NCI-H2029 (cell line): Measurements from ENCODE around the gene PARP16.
"Not testable (repeated sequence)": the region's sequence is repeated elsewhere in the genome, so short reads cannot be mapped to it uniquely, and the experiment has no call there.

ENCODE experiments used
- DNase-seq: peaks from one replicate; lab custom pipeline; 2025; lab: John Stamatoyannopoulos, UW

The PARP16 gene

GRCh38 chr15:65233696-65234095 lies 53.0 kb downstream of the PARP16 start:
- no peak for DNase-seq

DNA sequence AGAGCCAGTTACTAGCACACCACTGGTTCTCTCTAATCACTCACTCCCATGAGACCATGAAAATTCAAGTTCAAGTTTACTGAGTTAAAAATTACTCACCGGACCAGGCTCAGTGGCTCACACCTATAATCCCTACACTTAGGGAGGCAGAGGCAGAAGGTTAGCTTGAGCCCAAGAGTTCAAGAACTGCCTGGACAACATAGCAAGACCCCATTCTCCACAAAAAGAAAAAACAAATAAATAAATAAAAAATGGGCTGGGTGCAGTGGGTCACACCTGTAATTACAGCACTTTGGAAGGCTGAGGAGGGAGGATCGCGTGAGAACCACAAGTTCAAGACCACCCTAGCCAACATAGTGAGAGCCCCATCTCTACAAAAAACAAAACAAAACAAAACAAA lies 54.2 kb downstream of the PARP16 start:
- DNase-seq, result no peak

- DNase-seq, result no peak
Observed at GRCh38 chr15:65231306-65231705, 55.4 kb downstream of the PARP16 start.

- not testable (repeated sequence) for DNase-seq
Observed at GRCh38 chr15:65226901-65227300, 59.8 kb downstream of the PARP16 start.

DNA sequence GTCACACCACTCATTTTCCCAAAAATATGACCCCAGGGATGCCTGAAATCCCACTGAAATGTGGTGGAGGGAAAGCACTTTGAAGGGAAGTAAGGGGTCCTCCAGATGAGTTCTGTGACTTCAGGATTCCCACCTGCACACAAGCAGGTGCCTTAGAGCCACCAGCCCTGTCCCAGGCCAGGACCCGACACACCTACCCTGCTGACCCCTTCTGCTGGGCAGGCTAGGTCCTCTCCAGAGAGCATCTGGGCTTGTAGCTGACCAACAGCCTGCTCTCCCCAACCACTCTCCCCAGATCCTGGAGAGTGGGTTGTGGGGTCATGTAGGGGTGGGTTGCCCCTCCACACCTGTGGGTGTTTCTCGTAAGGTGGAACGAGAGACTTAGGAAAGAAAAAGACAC lies 60.5 kb downstream of the PARP16 start:
- DNase-seq, result no peak

- DNase-seq, result no peak
Observed at GRCh38 chr15:65223996-65224395, 62.7 kb downstream of the PARP16 start.

DNA sequence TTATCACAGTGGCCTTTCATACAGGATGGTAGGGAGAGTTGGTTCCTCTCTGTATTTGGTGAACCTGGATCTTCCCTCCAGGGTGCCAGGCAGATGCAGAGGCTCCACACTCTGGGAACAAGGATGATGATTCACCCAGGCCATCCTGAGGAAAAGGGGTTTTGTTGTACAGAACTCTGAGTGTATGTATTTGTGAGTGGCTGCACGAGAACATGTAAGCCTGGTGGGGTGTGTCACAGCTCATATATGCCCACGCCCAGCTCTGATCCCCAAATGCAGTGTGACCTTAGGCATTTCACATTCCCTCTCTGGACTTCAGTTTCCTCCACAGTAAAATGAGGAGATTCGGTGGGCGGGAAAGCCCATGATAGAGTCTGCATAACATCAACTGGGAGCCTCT lies 63.8 kb downstream of the PARP16 start:
- DNase-seq, result no peak

DNA sequence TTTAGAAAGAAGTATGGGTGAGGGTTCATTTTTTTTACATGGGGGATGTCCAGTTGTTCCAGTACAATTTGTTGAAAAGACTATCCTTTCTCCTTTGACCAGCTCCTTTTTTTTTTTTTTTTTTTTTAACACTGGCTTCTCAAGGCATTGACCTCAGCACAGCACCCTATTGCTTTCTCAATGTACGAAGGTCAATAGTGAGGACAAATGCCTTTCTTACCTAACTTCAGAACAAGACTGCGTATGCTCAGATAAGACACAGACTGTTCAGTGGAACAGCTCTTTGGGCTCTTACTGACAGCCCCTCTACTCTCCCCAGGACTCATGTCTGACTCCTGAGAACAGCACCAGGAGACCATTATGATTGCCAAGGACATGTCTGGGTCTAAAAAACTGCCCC lies 65.0 kb downstream of the PARP16 start:
- no peak for DNase-seq

GRCh38 chr15:65219137-65219536 lies 67.5 kb downstream of the PARP16 start:
- no peak for DNase-seq

GRCh38 chr15:65217526-65218482 lies 68.9 kb downstream of the PARP16 start:
- no peak for DNase-seq

- DNase-seq, result no peak
Observed at GRCh38 chr15:65215496-65215895, 71.2 kb downstream of the PARP16 start.

GRCh38 chr15:65214010-65214409 lies 72.7 kb downstream of the PARP16 start:
- DNase-seq, result no peak

DNA sequence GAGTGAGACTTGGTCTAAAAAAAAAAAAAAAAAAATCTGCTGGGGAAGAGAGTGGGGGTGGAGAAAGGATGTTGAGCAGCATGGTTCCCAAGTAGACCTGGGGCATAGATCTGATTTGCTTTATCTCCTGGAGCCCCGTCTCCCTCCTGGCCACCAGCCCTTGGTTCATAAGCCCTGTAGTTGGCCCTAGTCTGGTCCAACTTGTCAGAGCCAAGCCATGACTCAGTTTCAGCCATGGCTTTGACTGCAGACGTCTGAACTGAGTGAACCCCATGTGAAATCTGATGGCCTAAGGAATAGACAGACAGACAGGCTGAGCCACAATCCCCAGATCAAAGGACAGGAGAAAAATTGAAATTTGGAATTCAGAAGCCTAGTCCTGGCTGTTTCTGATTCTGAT lies 73.4 kb downstream of the PARP16 start:
- DNase-seq, result no peak

- no peak for DNase-seq
Observed at GRCh38 chr15:65212097-65212496, 74.6 kb downstream of the PARP16 start.

GRCh38 chr15:65211482-65211982 lies 75.2 kb downstream of the PARP16 start:
- no peak for DNase-seq

DNA sequence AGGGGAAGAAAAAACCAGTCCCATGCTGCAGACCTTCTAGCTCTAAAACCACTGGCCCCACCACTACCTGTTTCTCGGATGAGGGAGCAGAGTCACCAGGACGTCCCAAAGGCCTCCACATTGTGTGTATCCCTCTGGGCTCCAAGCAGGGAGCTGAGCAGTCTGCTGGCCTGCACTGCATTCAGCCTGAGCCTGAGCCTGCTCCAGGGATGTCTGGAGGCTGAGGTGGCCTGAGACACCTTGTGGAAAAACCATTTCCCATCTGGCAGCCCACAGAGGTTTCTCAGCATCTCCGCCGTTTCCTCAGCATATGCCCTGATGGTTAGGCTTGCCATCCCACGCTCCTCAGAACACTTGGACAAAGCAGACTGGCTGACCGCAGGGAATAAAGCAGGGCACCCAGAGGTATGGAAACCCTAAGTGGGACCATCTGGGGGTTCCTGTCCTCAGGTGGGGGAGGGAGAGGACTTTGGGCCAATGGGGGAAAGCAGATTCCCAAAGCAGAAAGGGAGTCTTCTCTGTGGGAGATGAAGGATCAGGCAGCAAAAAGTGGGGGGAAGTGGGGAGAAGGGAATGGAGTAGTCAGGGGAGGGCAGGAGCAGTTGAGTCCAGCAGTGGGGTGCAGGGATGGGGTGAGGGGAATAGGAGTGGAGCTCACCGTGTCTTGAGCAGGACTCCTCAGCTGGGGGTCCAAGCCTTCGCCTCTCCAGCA lies 75.8 kb downstream of the PARP16 start, which contains the start of gene CILP:
Gene CILP (minus strand): TSS at position 704 of the 712 bp plus-strand sequence. CDS start 1,718 bp downstream, outside the sequence.
- no peak for DNase-seq

- DNase-seq, result no peak
Observed at GRCh38 chr15:65209701-65210643, 76.7 kb downstream of the PARP16 start.

DNA sequence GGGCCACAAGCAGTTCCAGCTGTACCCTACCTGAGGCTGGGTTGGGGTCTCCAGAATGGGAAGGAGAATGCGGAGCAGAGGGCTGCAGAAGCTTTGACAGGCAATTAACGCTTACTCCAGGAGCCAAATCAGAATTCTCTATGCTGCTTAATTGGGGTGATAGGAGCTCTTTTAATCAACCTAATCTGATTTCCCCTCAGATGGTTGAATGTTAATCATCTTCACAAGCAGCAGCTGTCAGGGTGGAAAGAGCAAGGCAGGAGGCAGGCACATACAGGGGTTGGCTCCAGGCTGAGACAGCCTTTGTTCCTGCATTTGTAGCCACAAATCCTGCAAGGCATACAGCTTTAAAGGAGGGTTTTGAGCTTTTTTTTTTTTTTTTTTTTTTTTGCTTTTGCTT lies 78.0 kb downstream of the PARP16 start:
- no peak for DNase-seq
